K562 (cell line): ENCODE results near the gene CEP95. TPM values are rescaled to one million over a fixed set of nuclear protein-coding genes. Genes with fewer than 3 reads are reported as not detected.

Source experiments
- CREM ChIP-seq: IDR thresholded peaks from 2 replicates; pipeline ENCODE4 v1.6.1; 2014; ENCODE audit warnings: antibody characterized with exemption, low read depth
- ESRRA ChIP-seq: fragments of 450-650 bp; IDR thresholded peaks from 2 replicates; pipeline ENCODE4 v1.6.1; 2014; ENCODE audit warnings: low read depth, mild to moderate bottlenecking, moderate library complexity, borderline replicate concordance
- JUND ChIP-seq, 2 experiments: IDR thresholded peaks; 2 replicates in 1 of 2; 3 replicates in 1 of 2; pipeline ENCODE4 v1.6.1; 2011; ENCODE audit warnings: borderline replicate concordance in 2 of 2, low read depth in 2 of 2, low read length in 2 of 2, improper control_type of control experiment in 1 of 2, missing biosample characterization in 1 of 2, missing genetic modification characterization in 1 of 2, missing genetic modification reagents in 1 of 2
- MTA1 ChIP-seq: fragments of 450-650 bp; IDR thresholded peaks from 2 replicates; pipeline ENCODE4 v1.6.1; 2017; ENCODE audit warnings: borderline replicate concordance
- NR2C1 ChIP-seq, 2 experiments: fragments of 450-650 bp; IDR thresholded peaks; 2 replicates each; pipeline ENCODE4 v1.6.1; 2017; ENCODE audit warnings: mild to moderate bottlenecking in 2 of 2, antibody characterized with exemption in 1 of 2, inconsistent platforms in 1 of 2, missing compliant biosample characterization in 1 of 2, missing genetic modification characterization in 1 of 2
- PHB ChIP-seq: fragments of 250-450 bp; sonication (Bioruptor Pico); IDR thresholded peaks from 2 replicates; pipeline ENCODE4 v1.5.0; 2021
- polyA plus RNA-seq, 8 experiments: library from polyadenylated mRNA; depleted of rRNA in 4 of 8; stranded (reverse) in 5 of 8; unstranded in 3 of 8; fragments of >200 nt; fragmentation: Nextera tagmentation in 2 of 8; fragmentation: Illumina TruSeq in 1 of 8; extraction: Ambion mirVana in 2 of 8; extraction: Trizol in 1 of 8; gene quantifications; 2 replicates each; pipeline versions ENCODE4 v1.2.1 to v1.2.3, GENCODE V29; 2011 to 2014; ENCODE audit warnings: inconsistent platforms in 1 of 8, missing spikeins in 1 of 8
- total RNA-seq, 7 experiments: library from RNA; depleted of rRNA in 6 of 7; stranded (reverse); fragments of >200 nt in 6 of 7; fragmentation: Illumina TruSeq in 2 of 7; extraction: Trizol in 2 of 7; gene quantifications; 2 replicates each; pipeline versions ENCODE4 v1.2.1 to v1.2.3, GENCODE V29; 2011 to 2021; ENCODE audit warnings: low replicate concordance in 1 of 7
- TF ChIP-seq, protein P1 (sequence below): fragments of 450-650 bp; IDR thresholded peaks from 2 replicates; pipeline ENCODE4 v1.6.1; 2016; ENCODE audit warnings: mild to moderate bottlenecking, moderate library complexity
- TF ChIP-seq, protein P2 (sequence below): sonication (generic); formaldehyde crosslinking; IDR thresholded peaks from 2 replicates; pipeline ENCODE4 v1.8.1; 2023; ENCODE audit warnings: missing genetic modification reagents, mild to moderate bottlenecking, borderline replicate concordance
- TF ChIP-seq, protein P3 (sequence below), 2 experiments: IDR thresholded peaks; 2 replicates each; pipeline ENCODE4 v1.6.1; 2011; ENCODE audit warnings: borderline replicate concordance in 1 of 2, control low read depth in 1 of 2, low read depth in 1 of 2, low read length in 1 of 2, mild to moderate bottlenecking in 1 of 2, mixed read lengths in 1 of 2, moderate library complexity in 1 of 2; ENCODE audit not compliant: insufficient read depth in 1 of 2, insufficient read length in 1 of 2, poor library complexity in 1 of 2, severe bottlenecking in 1 of 2; ENCODE audit errors: extremely low read depth in 1 of 2

CEP95 gene
- total and polyA plus RNA-seq, 9 of the 15 experiments (the other 6 are each of a cell fraction or from before 2014, with no cell fraction given) = 26.7 to 80.7 (median 56.9) TPM

DNA sequence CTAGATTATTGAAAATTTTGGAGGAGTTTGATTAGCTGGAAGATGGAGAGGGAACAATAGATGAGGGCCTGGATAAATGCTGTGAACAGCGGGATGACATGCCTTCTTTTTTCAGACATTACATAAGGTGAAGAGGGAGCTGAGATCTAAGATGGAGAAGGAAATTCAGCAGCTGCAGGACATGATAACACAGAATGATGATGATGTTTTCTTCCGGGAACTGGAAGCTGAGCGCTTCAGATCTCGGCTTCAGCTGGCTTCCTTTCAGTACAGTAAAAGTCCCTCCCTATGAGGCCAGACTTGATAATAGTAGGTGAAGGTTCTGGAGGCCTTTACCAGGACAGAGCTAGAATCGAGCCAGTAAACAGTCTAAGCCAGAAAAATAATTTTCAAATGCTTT is 30.7 kb downstream of the CEP95 start (continued):
- TF ChIP-seq, protein P1, sequence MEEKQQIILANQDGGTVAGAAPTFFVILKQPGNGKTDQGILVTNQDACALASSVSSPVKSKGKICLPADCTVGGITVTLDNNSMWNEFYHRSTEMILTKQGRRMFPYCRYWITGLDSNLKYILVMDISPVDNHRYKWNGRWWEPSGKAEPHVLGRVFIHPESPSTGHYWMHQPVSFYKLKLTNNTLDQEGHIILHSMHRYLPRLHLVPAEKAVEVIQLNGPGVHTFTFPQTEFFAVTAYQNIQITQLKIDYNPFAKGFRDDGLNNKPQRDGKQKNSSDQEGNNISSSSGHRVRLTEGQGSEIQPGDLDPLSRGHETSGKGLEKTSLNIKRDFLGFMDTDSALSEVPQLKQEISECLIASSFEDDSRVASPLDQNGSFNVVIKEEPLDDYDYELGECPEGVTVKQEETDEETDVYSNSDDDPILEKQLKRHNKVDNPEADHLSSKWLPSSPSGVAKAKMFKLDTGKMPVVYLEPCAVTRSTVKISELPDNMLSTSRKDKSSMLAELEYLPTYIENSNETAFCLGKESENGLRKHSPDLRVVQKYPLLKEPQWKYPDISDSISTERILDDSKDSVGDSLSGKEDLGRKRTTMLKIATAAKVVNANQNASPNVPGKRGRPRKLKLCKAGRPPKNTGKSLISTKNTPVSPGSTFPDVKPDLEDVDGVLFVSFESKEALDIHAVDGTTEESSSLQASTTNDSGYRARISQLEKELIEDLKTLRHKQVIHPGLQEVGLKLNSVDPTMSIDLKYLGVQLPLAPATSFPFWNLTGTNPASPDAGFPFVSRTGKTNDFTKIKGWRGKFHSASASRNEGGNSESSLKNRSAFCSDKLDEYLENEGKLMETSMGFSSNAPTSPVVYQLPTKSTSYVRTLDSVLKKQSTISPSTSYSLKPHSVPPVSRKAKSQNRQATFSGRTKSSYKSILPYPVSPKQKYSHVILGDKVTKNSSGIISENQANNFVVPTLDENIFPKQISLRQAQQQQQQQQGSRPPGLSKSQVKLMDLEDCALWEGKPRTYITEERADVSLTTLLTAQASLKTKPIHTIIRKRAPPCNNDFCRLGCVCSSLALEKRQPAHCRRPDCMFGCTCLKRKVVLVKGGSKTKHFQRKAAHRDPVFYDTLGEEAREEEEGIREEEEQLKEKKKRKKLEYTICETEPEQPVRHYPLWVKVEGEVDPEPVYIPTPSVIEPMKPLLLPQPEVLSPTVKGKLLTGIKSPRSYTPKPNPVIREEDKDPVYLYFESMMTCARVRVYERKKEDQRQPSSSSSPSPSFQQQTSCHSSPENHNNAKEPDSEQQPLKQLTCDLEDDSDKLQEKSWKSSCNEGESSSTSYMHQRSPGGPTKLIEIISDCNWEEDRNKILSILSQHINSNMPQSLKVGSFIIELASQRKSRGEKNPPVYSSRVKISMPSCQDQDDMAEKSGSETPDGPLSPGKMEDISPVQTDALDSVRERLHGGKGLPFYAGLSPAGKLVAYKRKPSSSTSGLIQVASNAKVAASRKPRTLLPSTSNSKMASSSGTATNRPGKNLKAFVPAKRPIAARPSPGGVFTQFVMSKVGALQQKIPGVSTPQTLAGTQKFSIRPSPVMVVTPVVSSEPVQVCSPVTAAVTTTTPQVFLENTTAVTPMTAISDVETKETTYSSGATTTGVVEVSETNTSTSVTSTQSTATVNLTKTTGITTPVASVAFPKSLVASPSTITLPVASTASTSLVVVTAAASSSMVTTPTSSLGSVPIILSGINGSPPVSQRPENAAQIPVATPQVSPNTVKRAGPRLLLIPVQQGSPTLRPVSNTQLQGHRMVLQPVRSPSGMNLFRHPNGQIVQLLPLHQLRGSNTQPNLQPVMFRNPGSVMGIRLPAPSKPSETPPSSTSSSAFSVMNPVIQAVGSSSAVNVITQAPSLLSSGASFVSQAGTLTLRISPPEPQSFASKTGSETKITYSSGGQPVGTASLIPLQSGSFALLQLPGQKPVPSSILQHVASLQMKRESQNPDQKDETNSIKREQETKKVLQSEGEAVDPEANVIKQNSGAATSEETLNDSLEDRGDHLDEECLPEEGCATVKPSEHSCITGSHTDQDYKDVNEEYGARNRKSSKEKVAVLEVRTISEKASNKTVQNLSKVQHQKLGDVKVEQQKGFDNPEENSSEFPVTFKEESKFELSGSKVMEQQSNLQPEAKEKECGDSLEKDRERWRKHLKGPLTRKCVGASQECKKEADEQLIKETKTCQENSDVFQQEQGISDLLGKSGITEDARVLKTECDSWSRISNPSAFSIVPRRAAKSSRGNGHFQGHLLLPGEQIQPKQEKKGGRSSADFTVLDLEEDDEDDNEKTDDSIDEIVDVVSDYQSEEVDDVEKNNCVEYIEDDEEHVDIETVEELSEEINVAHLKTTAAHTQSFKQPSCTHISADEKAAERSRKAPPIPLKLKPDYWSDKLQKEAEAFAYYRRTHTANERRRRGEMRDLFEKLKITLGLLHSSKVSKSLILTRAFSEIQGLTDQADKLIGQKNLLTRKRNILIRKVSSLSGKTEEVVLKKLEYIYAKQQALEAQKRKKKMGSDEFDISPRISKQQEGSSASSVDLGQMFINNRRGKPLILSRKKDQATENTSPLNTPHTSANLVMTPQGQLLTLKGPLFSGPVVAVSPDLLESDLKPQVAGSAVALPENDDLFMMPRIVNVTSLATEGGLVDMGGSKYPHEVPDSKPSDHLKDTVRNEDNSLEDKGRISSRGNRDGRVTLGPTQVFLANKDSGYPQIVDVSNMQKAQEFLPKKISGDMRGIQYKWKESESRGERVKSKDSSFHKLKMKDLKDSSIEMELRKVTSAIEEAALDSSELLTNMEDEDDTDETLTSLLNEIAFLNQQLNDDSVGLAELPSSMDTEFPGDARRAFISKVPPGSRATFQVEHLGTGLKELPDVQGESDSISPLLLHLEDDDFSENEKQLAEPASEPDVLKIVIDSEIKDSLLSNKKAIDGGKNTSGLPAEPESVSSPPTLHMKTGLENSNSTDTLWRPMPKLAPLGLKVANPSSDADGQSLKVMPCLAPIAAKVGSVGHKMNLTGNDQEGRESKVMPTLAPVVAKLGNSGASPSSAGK = no peak
- TF ChIP-seq, protein P2, sequence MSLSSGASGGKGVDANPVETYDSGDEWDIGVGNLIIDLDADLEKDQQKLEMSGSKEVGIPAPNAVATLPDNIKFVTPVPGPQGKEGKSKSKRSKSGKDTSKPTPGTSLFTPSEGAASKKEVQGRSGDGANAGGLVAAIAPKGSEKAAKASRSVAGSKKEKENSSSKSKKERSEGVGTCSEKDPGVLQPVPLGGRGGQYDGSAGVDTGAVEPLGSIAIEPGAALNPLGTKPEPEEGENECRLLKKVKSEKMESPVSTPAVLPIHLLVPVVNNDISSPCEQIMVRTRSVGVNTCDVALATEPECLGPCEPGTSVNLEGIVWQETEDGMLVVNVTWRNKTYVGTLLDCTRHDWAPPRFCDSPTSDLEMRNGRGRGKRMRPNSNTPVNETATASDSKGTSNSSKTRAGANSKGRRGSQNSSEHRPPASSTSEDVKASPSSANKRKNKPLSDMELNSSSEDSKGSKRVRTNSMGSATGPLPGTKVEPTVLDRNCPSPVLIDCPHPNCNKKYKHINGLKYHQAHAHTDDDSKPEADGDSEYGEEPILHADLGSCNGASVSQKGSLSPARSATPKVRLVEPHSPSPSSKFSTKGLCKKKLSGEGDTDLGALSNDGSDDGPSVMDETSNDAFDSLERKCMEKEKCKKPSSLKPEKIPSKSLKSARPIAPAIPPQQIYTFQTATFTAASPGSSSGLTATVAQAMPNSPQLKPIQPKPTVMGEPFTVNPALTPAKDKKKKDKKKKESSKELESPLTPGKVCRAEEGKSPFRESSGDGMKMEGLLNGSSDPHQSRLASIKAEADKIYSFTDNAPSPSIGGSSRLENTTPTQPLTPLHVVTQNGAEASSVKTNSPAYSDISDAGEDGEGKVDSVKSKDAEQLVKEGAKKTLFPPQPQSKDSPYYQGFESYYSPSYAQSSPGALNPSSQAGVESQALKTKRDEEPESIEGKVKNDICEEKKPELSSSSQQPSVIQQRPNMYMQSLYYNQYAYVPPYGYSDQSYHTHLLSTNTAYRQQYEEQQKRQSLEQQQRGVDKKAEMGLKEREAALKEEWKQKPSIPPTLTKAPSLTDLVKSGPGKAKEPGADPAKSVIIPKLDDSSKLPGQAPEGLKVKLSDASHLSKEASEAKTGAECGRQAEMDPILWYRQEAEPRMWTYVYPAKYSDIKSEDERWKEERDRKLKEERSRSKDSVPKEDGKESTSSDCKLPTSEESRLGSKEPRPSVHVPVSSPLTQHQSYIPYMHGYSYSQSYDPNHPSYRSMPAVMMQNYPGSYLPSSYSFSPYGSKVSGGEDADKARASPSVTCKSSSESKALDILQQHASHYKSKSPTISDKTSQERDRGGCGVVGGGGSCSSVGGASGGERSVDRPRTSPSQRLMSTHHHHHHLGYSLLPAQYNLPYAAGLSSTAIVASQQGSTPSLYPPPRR (CRISPR knock-in tag) = 0 out of 2 replicates have a peak, but pooled peaks have one; percentile 27
- TF ChIP-seq JUND (IDR thresholded peaks at IDR 0.05; ENCODE audit: borderline replicate concordance, low read depth, low read length) (peak; percentile 85), JUND (tag; IDR thresholded peaks at IDR 0.05; ENCODE audit: borderline replicate concordance, low read depth, low read length) (peak; percentile 84; the same call in 2 of the 3 replicates), CREM (peak; percentile 77), PHB (no peak), MTA1 (no peak), ESRRA (no peak), NR2C1 (IDR thresholded peaks at IDR 0.05) (no peak), NR2C1 (tag; IDR thresholded peaks at IDR 0.05) (no peak)
- TF ChIP-seq, protein P3, sequence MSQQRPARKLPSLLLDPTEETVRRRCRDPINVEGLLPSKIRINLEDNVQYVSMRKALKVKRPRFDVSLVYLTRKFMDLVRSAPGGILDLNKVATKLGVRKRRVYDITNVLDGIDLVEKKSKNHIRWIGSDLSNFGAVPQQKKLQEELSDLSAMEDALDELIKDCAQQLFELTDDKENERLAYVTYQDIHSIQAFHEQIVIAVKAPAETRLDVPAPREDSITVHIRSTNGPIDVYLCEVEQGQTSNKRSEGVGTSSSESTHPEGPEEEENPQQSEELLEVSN (IDR thresholded peaks at IDR 0.05; ENCODE audit: borderline replicate concordance in 1 of 2, extremely low read depth in 1 of 2, insufficient read depth in 1 of 2, insufficient read length in 1 of 2, low read depth in 1 of 2, low read length in 1 of 2, poor library complexity in 1 of 2, severe bottlenecking in 1 of 2) = no peak
